Measurements from ENCODE around the gene GRPEL2. TPM values are rescaled to one million over a fixed set of nuclear protein-coding genes. Genes with fewer than 3 reads are reported as not detected.

GRPEL2 gene
- total and polyA plus RNA-seq, 2 of the 8 experiments (the other 6 are each of a cell fraction or from before 2014, with no cell fraction given), result 11.2 to 52.2 TPM

DNA sequence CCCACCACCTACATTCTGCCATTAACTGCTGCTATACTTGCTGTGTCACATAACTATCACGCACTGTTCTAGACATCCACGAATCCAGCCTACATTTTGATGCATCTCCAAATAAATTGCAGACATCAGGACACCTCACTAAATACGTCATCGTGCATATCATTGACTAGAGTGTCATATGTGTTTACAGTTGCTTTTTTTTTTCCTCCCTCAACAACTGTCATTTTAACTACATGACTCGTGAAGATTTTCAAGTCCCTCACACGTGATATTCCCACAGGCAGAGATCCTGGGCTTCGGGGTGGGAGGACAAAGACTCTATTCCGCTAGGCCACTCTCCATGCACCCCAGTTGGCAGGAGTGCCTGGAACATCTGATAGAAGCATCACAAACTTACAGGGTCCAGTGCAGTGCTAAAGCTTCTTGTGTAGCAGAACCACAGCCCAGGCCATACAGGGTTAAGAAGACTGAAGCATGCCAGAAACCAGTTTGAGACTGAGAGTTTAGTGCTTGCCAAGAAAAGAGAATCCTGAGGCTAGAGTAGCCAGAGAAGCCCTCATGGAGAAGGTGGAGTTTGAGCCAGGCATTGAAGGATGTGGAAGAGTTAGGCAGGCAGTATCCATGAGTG, 13.7 kb downstream of the GRPEL2 start:
- FAIRE-seq, result no peak
- Histone ChIP-seq H3K4me1 (replicated peaks in 1 of 4; ENCODE audit: control insufficient read depth in 3 of 4, insufficient read depth in 4 of 4, low read length in 3 of 4) (peaks cover 0 to 6% (median 2%) of the 10 kb centered on the region in 4 experiments; a peak in 5 of 7 replicates), H2BK12ac (ENCODE audit: low read depth, low read length) (no peak overlapping the region)

More for the DNA sequence above, 13.7 kb downstream of the GRPEL2 start:
- Histone ChIP-seq H2BK5ac (ENCODE audit: low read depth, low read length) (no peak overlapping the region), H2AK5ac (ENCODE audit: low read depth, low read length) (no peak overlapping the region), H2BK20ac (ENCODE audit: low read length) (no peak overlapping the region), H3K79me1 (ENCODE audit: low read depth, low read length) (peaks cover 8% of the 10 kb centered on the region), H2AFZ (ENCODE audit: low read length) (no peak overlapping the region), H4K8ac (ENCODE audit: extremely low read depth, insufficient read depth, low read length) (no peak overlapping the region), H3K23me2 (ENCODE audit: low read depth, low read length) (peaks cover 6% of the 10 kb centered on the region; the same call in 1 of the 2 replicates), H4K91ac (replicated peaks; ENCODE audit: insufficient read length, low read length) (no peak overlapping the region), H3K27me3 (replicated peaks in 1 of 4; ENCODE audit: control insufficient read depth in 3 of 4, extremely low read depth in 1 of 4, insufficient read depth in 3 of 4, low read length in 3 of 4) (no peaks in the 10 kb centered on the region; a peak in 1 of 7 replicates), H3K23ac (ENCODE audit: insufficient read length) (no peak overlapping the region), H2BK120ac (replicated peaks; ENCODE audit: low read depth, low read length) (no peak overlapping the region), H3K9me3 (ENCODE audit: insufficient read depth in 2 of 2, low read depth in 1 of 2, low read length in 1 of 2) (no peaks in the 10 kb centered on the region), H3K4me2 (ENCODE audit: insufficient read depth in 1 of 2, low read depth in 2 of 2, low read length in 2 of 2) (peak overlapping the region; percentile 86 to 88; a peak in 3 of 4 replicates), H3K9ac (replicated peaks in 1 of 4; ENCODE audit: extremely low read depth in 1 of 4, low read depth in 3 of 4, low read length in 3 of 4) (no peak overlapping the region), H3K27ac (ENCODE audit: low read depth, low read length) (no peak overlapping the region), H3K36me3 (ENCODE audit: control insufficient read depth in 2 of 4, insufficient read depth in 4 of 4, low read length in 3 of 4) (peaks cover 2 to 15% (median 3%) of the 10 kb centered on the region in 4 experiments; a peak in 6 of 8 replicates), H2BK15ac (ENCODE audit: low read length) (no peak overlapping the region), H3K79me2 (ENCODE audit: control insufficient read depth in 1 of 2, insufficient read depth in 2 of 2, low read length in 2 of 2) (0 out of 4 replicates have a peak, but pooled peaks cover 0 to 5% of the 10 kb centered on the region in 2 experiments), H3K56ac (replicated peaks; ENCODE audit: insufficient read length, low read depth, low read length) (no peak overlapping the region), H4K20me1 (replicated peaks in 1 of 2; ENCODE audit: control insufficient read depth in 1 of 2, insufficient read depth in 2 of 2, low read length in 2 of 2) (peaks cover 0 to 11% of the 10 kb centered on the region in 2 experiments), H4K5ac (ENCODE audit: insufficient read length, low read depth, low read length) (no peak overlapping the region), H3K4ac (replicated peaks; ENCODE audit: insufficient read length, low read depth, low read length) (no peak overlapping the region), H3K4me3 (ENCODE audit: extremely low read depth in 1 of 4, insufficient read depth in 2 of 4, low read depth in 3 of 4, low read length in 4 of 4) (peak overlapping the region in 2 of 4 experiments; percentile 68 to 87; a peak in 3 of 8 replicates), H3K14ac (ENCODE audit: insufficient read length) (no peak overlapping the region), H3K18ac (ENCODE audit: extremely low read depth, low read length) (no peak overlapping the region)
- TF ChIP-seq MAFK (IDR thresholded peaks at IDR 0.05; ENCODE audit: low read depth, low read length) (no peak), CBX8 (IDR thresholded peaks at IDR 0.05; ENCODE audit: borderline replicate concordance, low read depth, low read length) (no peak), HDAC6 (IDR thresholded peaks at IDR 0.05; ENCODE audit: low read depth, low read length) (no peak), SRF (IDR thresholded peaks at IDR 0.05; ENCODE audit: low read depth, low read length) (no peak), FOSL1 (IDR thresholded peaks at IDR 0.05; ENCODE audit: insufficient read depth, low read depth, low read length) (no peak), CHD2 (IDR thresholded peaks at IDR 0.05; ENCODE audit: low read length) (no peak), JUND (IDR thresholded peaks at IDR 0.05; ENCODE audit: low read length) (no peak), JUN (IDR thresholded peaks at IDR 0.05; ENCODE audit: low read depth, low read length) (no peak), TCF12 (IDR thresholded peaks at IDR 0.05; ENCODE audit: low read depth, low read length) (no peak), CREB1 (IDR thresholded peaks at IDR 0.05) (no peak), GABPA (IDR thresholded peaks at IDR 0.05; ENCODE audit: borderline replicate concordance, insufficient read depth, low read length) (no peak), SUZ12 (IDR thresholded peaks at IDR 0.05; ENCODE audit: low read length) (no peak)
- TF ChIP-seq, protein P1, sequence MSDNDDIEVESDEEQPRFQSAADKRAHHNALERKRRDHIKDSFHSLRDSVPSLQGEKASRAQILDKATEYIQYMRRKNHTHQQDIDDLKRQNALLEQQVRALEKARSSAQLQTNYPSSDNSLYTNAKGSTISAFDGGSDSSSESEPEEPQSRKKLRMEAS (IDR thresholded peaks at IDR 0.05), result no peak
- 93% methylated on average over 8 of the region's 8 CpGs; no CpG with 5 or more reads in 1 of the 2 experiments for WGBS, 2 experiments (ENCODE audit: extremely low coverage in 1 of 2, insufficient coverage in 1 of 2, insufficient read length in 1 of 2, insufficient replicate concordance in 2 of 2, low coverage in 1 of 2, low lambda C conversion rate in 2 of 2, missing lambda C conversion rate in 1 of 2)
- ChIA-PET POLR2A (ENCODE audit: partially characterized antibody) (interaction anchor here (3.3 to 5.8 kb wide), 2 partner anchors 13 kb away, joined by 16 to 72 read pairs; partner anchors contain the start of gene GRPEL2), CTCF (ENCODE audit: partially characterized antibody) (interaction anchor here (0.8 to 46.1 kb wide), 2 partner anchors 79 to 83 kb away, joined by 3 to 1310 read pairs; no protein-coding TSS in a partner anchor)
- no peak for DNase-seq (ENCODE audit: low read depth in 1 of 2, low spot score in 2 of 2)

Measured in H1 (cell line).